ENCODE results near the gene NARS2. TPM values are rescaled to one million over a fixed set of nuclear protein-coding genes. Genes with fewer than 3 reads are reported as not detected.
A peak's percentile ranks its signal among the peaks of the same experiment; 100 is the strongest.

Gene NARS2
- total RNA-seq, 1 experiment from 2014 or later: 30.2 TPM

GRCh38 chr11:78510597-78510996, 64.1 kb downstream of the NARS2 start:
- no peak for DNase-seq
- Histone ChIP-seq H3K27me3 (no peaks in the 10 kb centered on the region), H3K9me3 (replicated peaks) (0 out of 2 replicates have a peak, but pooled peaks cover 3% of the 10 kb centered on the region), H3K4me3 (no peak overlapping the region), H3K4me1 (no peaks in the 10 kb centered on the region), H3K27ac (no peak overlapping the region), H3K36me3 (peaks cover 8% of the 10 kb centered on the region)

- Histone ChIP-seq H3K9me3 (replicated peaks) (0 out of 2 replicates have a peak, but pooled peaks cover 3% of the 10 kb centered on the region), H3K4me1 (no peaks in the 10 kb centered on the region), H3K36me3 (peaks cover 8% of the 10 kb centered on the region), H3K27me3 (no peaks in the 10 kb centered on the region), H3K27ac (no peak overlapping the region), H3K4me3 (no peak overlapping the region)
- no peak for DNase-seq
Measured at GRCh38 chr11:78510025-78510596, 64.6 kb downstream of the NARS2 start.

- Histone ChIP-seq H3K4me1 (no peaks in the 10 kb centered on the region), H3K4me3 (no peak overlapping the region), H3K27ac (no peak overlapping the region), H3K27me3 (no peaks in the 10 kb centered on the region), H3K9me3 (replicated peaks) (no peaks in the 10 kb centered on the region), H3K36me3 (peaks cover 3% of the 10 kb centered on the region; the same call in 1 of the 2 replicates)
- no peak for DNase-seq
Measured at GRCh38 chr11:78504708-78505107, 70.0 kb downstream of the NARS2 start.

GRCh38 chr11:78504181-78504580, 70.5 kb downstream of the NARS2 start:
- no peak overlapping the region for H3K27ac ChIP-seq
- no peaks in the 10 kb centered on the region for H3K4me1 ChIP-seq
- peaks cover 3% of the 10 kb centered on the region; the same call in 1 of the 2 replicates for H3K36me3 ChIP-seq
- no peaks in the 10 kb centered on the region for H3K9me3 ChIP-seq (replicated peaks)
- no peaks in the 10 kb centered on the region for H3K27me3 ChIP-seq
- no peak overlapping the region for H3K4me3 ChIP-seq
- no peak for DNase-seq

GRCh38 chr11:78499971-78500370, 74.7 kb downstream of the NARS2 start:
- Histone ChIP-seq H3K27me3 (no peaks in the 10 kb centered on the region), H3K9me3 (replicated peaks) (no peaks in the 10 kb centered on the region), H3K4me3 (no peak overlapping the region), H3K4me1 (no peaks in the 10 kb centered on the region), H3K36me3 (peaks cover 3% of the 10 kb centered on the region; the same call in 1 of the 2 replicates), H3K27ac (no peak overlapping the region)
- DNase-seq: no peak

GRCh38 chr11:78497293-78497692, 77.4 kb downstream of the NARS2 start:
- Histone ChIP-seq H3K4me1 (peaks cover 9% of the 10 kb centered on the region), H3K27ac (no peak overlapping the region), H3K9me3 (replicated peaks) (no peaks in the 10 kb centered on the region), H3K4me3 (no peak overlapping the region), H3K36me3 (peaks cover 5% of the 10 kb centered on the region; the same call in 1 of the 2 replicates), H3K27me3 (no peaks in the 10 kb centered on the region)
- no peak for DNase-seq

GRCh38 chr11:78493413-78493975, 81.2 kb downstream of the NARS2 start:
- DNase-seq: no peak
- peaks cover 9% of the 10 kb centered on the region for H3K4me1 ChIP-seq
- no peak overlapping the region for H3K27ac ChIP-seq
- H3K27me3 ChIP-seq: no peaks in the 10 kb centered on the region
- H3K9me3 ChIP-seq (replicated peaks): no peaks in the 10 kb centered on the region
- H3K4me3 ChIP-seq: no peak overlapping the region
- peaks cover 7% of the 10 kb centered on the region for H3K36me3 ChIP-seq

GRCh38 chr11:78492973-78493372, 81.7 kb downstream of the NARS2 start:
- H3K4me3 ChIP-seq: no peak overlapping the region
- peaks cover 9% of the 10 kb centered on the region for H3K4me1 ChIP-seq
- H3K27me3 ChIP-seq: no peaks in the 10 kb centered on the region
- DNase-seq: no peak
- no peak overlapping the region for H3K27ac ChIP-seq
- no peaks in the 10 kb centered on the region for H3K9me3 ChIP-seq (replicated peaks)
- H3K36me3 ChIP-seq: peaks cover 7% of the 10 kb centered on the region

GRCh38 chr11:78489184-78489583, 85.5 kb downstream of the NARS2 start:
- Histone ChIP-seq H3K4me1 (peaks cover 6% of the 10 kb centered on the region), H3K9me3 (replicated peaks) (no peaks in the 10 kb centered on the region; the same call in 1 of the 2 replicates), H3K27ac (no peak overlapping the region), H3K36me3 (peaks cover 13% of the 10 kb centered on the region), H3K4me3 (no peak overlapping the region), H3K27me3 (no peaks in the 10 kb centered on the region)
- no peak for DNase-seq

GRCh38 chr11:78478536-78478935, 96.1 kb downstream of the NARS2 start:
- peaks cover 14% of the 10 kb centered on the region for H3K36me3 ChIP-seq

GRCh38 chr11:78476066-78476465, 98.6 kb downstream of the NARS2 start:
- Histone ChIP-seq H3K27ac (no peak overlapping the region), H3K27me3 (no peaks in the 10 kb centered on the region), H3K4me3 (no peak overlapping the region), H3K9me3 (replicated peaks) (peaks cover 4% of the 10 kb centered on the region; the same call in 1 of the 2 replicates), H3K36me3 (peaks cover 19% of the 10 kb centered on the region), H3K4me1 (peaks cover 11% of the 10 kb centered on the region)
- no peak for DNase-seq

More at GRCh38 chr11:78478536-78478935, 96.1 kb downstream of the NARS2 start:
- no peaks in the 10 kb centered on the region for H3K27me3 ChIP-seq
- peak overlapping the region; percentile 24 for H3K27ac ChIP-seq
- peaks cover 11% of the 10 kb centered on the region for H3K4me1 ChIP-seq
- DNase-seq: peak; percentile 25 to 75
- H3K4me3 ChIP-seq: no peak overlapping the region
- H3K9me3 ChIP-seq (replicated peaks): peaks cover 4% of the 10 kb centered on the region; the same call in 1 of the 2 replicates

GRCh38 chr11:78474451-78474850, 100.2 kb downstream of the NARS2 start:
- Histone ChIP-seq H3K36me3 (peaks cover 19% of the 10 kb centered on the region), H3K9me3 (replicated peaks) (peaks cover 4% of the 10 kb centered on the region; the same call in 1 of the 2 replicates), H3K27ac (no peak overlapping the region), H3K4me1 (peaks cover 11% of the 10 kb centered on the region), H3K27me3 (no peaks in the 10 kb centered on the region), H3K4me3 (no peak overlapping the region)
- no peak for DNase-seq

GRCh38 chr11:78472905-78473304, 101.8 kb downstream of the NARS2 start:
- H3K27me3 ChIP-seq: no peaks in the 10 kb centered on the region
- H3K4me3 ChIP-seq: no peak overlapping the region
- DNase-seq: no peak
- H3K4me1 ChIP-seq: peaks cover 5% of the 10 kb centered on the region; the same call in 1 of the 2 replicates
- peaks cover 19% of the 10 kb centered on the region for H3K36me3 ChIP-seq
- no peak overlapping the region for H3K27ac ChIP-seq
- H3K9me3 ChIP-seq (replicated peaks): peaks cover 4% of the 10 kb centered on the region; the same call in 1 of the 2 replicates

GRCh38 chr11:78472382-78472781, 102.3 kb downstream of the NARS2 start:
- Histone ChIP-seq H3K9me3 (replicated peaks) (no peaks in the 10 kb centered on the region; the same call in 1 of the 2 replicates), H3K4me3 (no peak overlapping the region), H3K4me1 (no peaks in the 10 kb centered on the region), H3K36me3 (peaks cover 18% of the 10 kb centered on the region), H3K27me3 (no peaks in the 10 kb centered on the region), H3K27ac (no peak overlapping the region)
- no peak for DNase-seq

GRCh38 chr11:78470861-78471442, 103.7 kb downstream of the NARS2 start:
- DNase-seq: no peak
- Histone ChIP-seq H3K36me3 (peaks cover 8% of the 10 kb centered on the region), H3K4me3 (no peak overlapping the region), H3K9me3 (replicated peaks) (no peaks in the 10 kb centered on the region), H3K27ac (no peak overlapping the region), H3K4me1 (no peaks in the 10 kb centered on the region), H3K27me3 (no peaks in the 10 kb centered on the region)

All from SJCRH30 (cell line).